ENCODE measurements around the gene NEIL1.

DNA sequence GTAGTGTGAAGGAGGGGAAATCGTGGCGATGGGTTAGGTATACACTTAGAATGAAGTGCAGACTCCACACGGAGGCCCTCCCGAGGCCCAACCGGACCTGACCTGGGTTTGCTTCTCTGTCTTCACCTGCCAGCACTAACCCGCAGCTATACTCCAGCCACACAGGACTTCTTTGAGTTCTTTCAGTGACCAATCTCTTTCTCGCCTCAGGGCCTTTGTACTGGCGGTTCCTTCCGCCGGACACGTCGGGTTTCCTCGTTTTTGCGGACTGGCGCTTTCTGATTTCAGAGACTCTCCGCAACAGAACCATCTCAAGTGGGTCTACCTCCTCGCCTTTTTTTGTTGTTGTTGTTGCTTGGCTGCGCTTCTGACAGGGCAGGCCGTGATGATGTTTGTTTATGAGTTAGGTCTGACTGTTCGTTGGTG is at the start of gene NEIL1:
- TF ChIP-seq POLR2AphosphoS5 (IDR thresholded peaks at IDR 0.05) (no peak), POLR2A (IDR thresholded peaks at IDR 0.05) (no peak)
- TF ChIP-seq, protein P1, sequence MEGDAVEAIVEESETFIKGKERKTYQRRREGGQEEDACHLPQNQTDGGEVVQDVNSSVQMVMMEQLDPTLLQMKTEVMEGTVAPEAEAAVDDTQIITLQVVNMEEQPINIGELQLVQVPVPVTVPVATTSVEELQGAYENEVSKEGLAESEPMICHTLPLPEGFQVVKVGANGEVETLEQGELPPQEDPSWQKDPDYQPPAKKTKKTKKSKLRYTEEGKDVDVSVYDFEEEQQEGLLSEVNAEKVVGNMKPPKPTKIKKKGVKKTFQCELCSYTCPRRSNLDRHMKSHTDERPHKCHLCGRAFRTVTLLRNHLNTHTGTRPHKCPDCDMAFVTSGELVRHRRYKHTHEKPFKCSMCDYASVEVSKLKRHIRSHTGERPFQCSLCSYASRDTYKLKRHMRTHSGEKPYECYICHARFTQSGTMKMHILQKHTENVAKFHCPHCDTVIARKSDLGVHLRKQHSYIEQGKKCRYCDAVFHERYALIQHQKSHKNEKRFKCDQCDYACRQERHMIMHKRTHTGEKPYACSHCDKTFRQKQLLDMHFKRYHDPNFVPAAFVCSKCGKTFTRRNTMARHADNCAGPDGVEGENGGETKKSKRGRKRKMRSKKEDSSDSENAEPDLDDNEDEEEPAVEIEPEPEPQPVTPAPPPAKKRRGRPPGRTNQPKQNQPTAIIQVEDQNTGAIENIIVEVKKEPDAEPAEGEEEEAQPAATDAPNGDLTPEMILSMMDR (IDR thresholded peaks at IDR 0.05) = no peak

Measured in breast epithelium (tissue), 3 donors.